Measurements from ENCODE around the gene COL25A1.

COL25A1 gene

GRCh38 chr4:108979759-108980158 lies 322.7 kb downstream of the COL25A1 start:
- DNase-seq (ENCODE audit: extremely low spot score), result no peak
- POLR2A ChIA-PET, result no interaction called here
- CTCF ChIA-PET, result no interaction called here
- no peak for TF ChIP-seq ELF4 (IDR thresholded peaks at IDR 0.05)
- no peak for TF ChIP-seq NFRKB (IDR thresholded peaks at IDR 0.05)
- no peak for TF ChIP-seq LEF1 (IDR thresholded peaks at IDR 0.05; ENCODE audit: borderline replicate concordance)
- TF ChIP-seq CTBP1 (IDR thresholded peaks at IDR 0.05; ENCODE audit: borderline replicate concordance), result no peak

DNA sequence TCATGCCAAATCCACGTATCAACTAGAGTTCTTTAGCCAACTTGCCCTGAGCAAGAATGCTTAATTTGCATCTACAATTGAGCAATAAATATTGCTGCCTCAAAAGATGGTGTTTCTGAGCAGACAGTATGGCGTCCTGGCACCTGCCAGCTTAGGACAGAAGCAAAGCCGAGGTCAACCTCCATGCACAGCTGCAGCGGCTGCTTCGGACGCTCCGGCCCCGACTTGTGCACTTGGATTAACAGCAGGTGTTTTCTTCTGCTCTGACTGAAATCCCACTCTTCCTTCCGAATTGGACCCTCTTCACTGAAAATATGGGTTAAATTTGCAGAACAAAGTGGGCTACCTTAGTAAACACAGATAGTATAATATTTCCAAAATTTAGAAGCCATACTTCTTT lies 324.4 kb downstream of the COL25A1 start:
- DNase-seq (ENCODE audit: extremely low spot score), result no peak
- no peak for TF ChIP-seq L3MBTL2 (conservative IDR thresholded peaks at IDR 0.05)
- no peak for TF ChIP-seq FOXK2 (IDR thresholded peaks at IDR 0.05)
- no peak for TF ChIP-seq FOXM1 (IDR thresholded peaks at IDR 0.05; ENCODE audit: borderline replicate concordance)
- TF ChIP-seq PKNOX1 (IDR thresholded peaks at IDR 0.05), result no peak
- TF ChIP-seq TARDBP (IDR thresholded peaks at IDR 0.05), result no peak
- TF ChIP-seq ZNF384 (IDR thresholded peaks at IDR 0.05), result no peak
- ChIA-PET CTCF (no interaction called here), POLR2A (no interaction called here)

GRCh38 chr4:108972613-108973283 lies 329.7 kb downstream of the COL25A1 start:
- DNase-seq (ENCODE audit: extremely low spot score), result no peak
- TF ChIP-seq CTBP1 (IDR thresholded peaks at IDR 0.05; ENCODE audit: borderline replicate concordance) (no peak), BHLHE40 (IDR thresholded peaks at IDR 0.05; ENCODE audit: borderline replicate concordance) (no peak), HDGF (IDR thresholded peaks at IDR 0.05; ENCODE audit: borderline replicate concordance) (no peak), SUZ12 (IDR thresholded peaks at IDR 0.05) (no peak), ZNF384 (IDR thresholded peaks at IDR 0.05) (no peak), LEF1 (IDR thresholded peaks at IDR 0.05; ENCODE audit: borderline replicate concordance) (no peak), FOXA1 (IDR thresholded peaks at IDR 0.05) (no peak), TARDBP (IDR thresholded peaks at IDR 0.05) (no peak), ELF4 (IDR thresholded peaks at IDR 0.05) (no peak), ARNT (IDR thresholded peaks at IDR 0.05) (no peak), NFRKB (IDR thresholded peaks at IDR 0.05) (no peak), FOXK2 (IDR thresholded peaks at IDR 0.05) (no peak), L3MBTL2 (conservative IDR thresholded peaks at IDR 0.05) (no peak), PKNOX1 (IDR thresholded peaks at IDR 0.05) (no peak), FOXM1 (IDR thresholded peaks at IDR 0.05; ENCODE audit: borderline replicate concordance) (no peak), SP1 (IDR thresholded peaks at IDR 0.05) (no peak)
- ChIA-PET POLR2A (no interaction called here), CTCF (no interaction called here)

DNA sequence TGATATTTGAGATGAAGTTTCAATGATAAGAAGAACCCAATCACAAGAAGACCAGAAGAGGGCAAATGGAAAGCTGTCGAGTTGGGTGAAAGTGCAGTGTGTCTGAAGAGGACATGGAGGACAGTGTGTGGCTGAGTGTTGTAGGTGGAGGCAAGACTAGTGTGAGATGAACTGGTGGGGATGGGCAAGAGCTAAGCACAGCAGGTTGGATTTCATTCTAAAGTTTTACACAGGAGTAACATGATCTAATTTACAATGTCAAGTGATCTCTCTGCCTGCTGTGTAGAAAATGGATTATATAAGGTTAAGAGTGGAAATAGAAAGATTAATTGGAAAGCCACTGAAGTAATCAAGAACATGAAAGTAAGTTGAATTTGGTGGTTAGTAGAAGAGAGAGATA lies 331.0 kb downstream of the COL25A1 start:
- TF ChIP-seq TARDBP (IDR thresholded peaks at IDR 0.05) (0 out of 2 replicates have a peak, but pooled peaks have one; percentile 12), PKNOX1 (IDR thresholded peaks at IDR 0.05) (peak; percentile 73), BHLHE40 (IDR thresholded peaks at IDR 0.05; ENCODE audit: borderline replicate concordance) (no peak), CTBP1 (IDR thresholded peaks at IDR 0.05; ENCODE audit: borderline replicate concordance) (peak; percentile 86)
- CTCF ChIA-PET, result no interaction called here
- peak; percentile 22 for DNase-seq (ENCODE audit: extremely low spot score)
- POLR2A ChIA-PET, result no interaction called here

GRCh38 chr4:108965472-108966076 lies 336.9 kb downstream of the COL25A1 start:
- POLR2A ChIA-PET, result no interaction called here
- CTCF ChIA-PET, result no interaction called here
- TF ChIP-seq NFRKB (IDR thresholded peaks at IDR 0.05) (no peak), L3MBTL2 (conservative IDR thresholded peaks at IDR 0.05) (no peak), SP1 (IDR thresholded peaks at IDR 0.05) (no peak), FOXK2 (IDR thresholded peaks at IDR 0.05) (no peak), PKNOX1 (IDR thresholded peaks at IDR 0.05) (no peak), HDGF (IDR thresholded peaks at IDR 0.05; ENCODE audit: borderline replicate concordance) (no peak), ARNT (IDR thresholded peaks at IDR 0.05) (no peak), FOXM1 (IDR thresholded peaks at IDR 0.05; ENCODE audit: borderline replicate concordance) (no peak), TARDBP (IDR thresholded peaks at IDR 0.05) (no peak), CTBP1 (IDR thresholded peaks at IDR 0.05; ENCODE audit: borderline replicate concordance) (no peak), ZNF384 (IDR thresholded peaks at IDR 0.05) (no peak), LEF1 (IDR thresholded peaks at IDR 0.05; ENCODE audit: borderline replicate concordance) (no peak)
- no peak for DNase-seq (ENCODE audit: extremely low spot score)

GRCh38 chr4:108965016-108965415 lies 337.4 kb downstream of the COL25A1 start:
- TF ChIP-seq SP1 (IDR thresholded peaks at IDR 0.05) (no peak), ELF4 (IDR thresholded peaks at IDR 0.05) (no peak), CTBP1 (IDR thresholded peaks at IDR 0.05; ENCODE audit: borderline replicate concordance) (no peak), SUZ12 (IDR thresholded peaks at IDR 0.05) (no peak), BHLHE40 (IDR thresholded peaks at IDR 0.05; ENCODE audit: borderline replicate concordance) (no peak), ARNT (IDR thresholded peaks at IDR 0.05) (no peak), ZNF384 (IDR thresholded peaks at IDR 0.05) (no peak), LEF1 (IDR thresholded peaks at IDR 0.05; ENCODE audit: borderline replicate concordance) (no peak), FOXK2 (IDR thresholded peaks at IDR 0.05) (no peak), HDGF (IDR thresholded peaks at IDR 0.05; ENCODE audit: borderline replicate concordance) (no peak), FOXA1 (IDR thresholded peaks at IDR 0.05) (no peak)
- ChIA-PET CTCF (no interaction called here), POLR2A (no interaction called here)
- DNase-seq (ENCODE audit: extremely low spot score), result no peak
